HL-60 (cell line): Measurements from ENCODE around the gene NRXN2.

Source experiments
- DNase-seq, 2 experiments: peaks; one replicate each; pipeline ENCODE4 v3.0.0-alpha.2; 2010 to 2020; ENCODE audit warnings: low read depth in 1 of 2, low spot score in 1 of 2
- H3K27ac ChIP-seq: fragments of 250-450 bp; sonication (Bioruptor Pico); replicated peaks from 2 replicates; pipeline ENCODE4 v1.5.1; 2020; ENCODE audit warnings: mild to moderate bottlenecking, moderate library complexity
- H3K27me3 ChIP-seq: fragments of 250-450 bp; sonication (Bioruptor Pico); 2 replicates; pipeline ENCODE4 v1.5.1; 2021; ENCODE audit warnings: mild to moderate bottlenecking, moderate library complexity; ENCODE audit not compliant: insufficient read depth, poor library complexity, severe bottlenecking
- H3K4me3 ChIP-seq: replicated peaks from 2 replicates; pipeline ENCODE4 v1.5.1; 2011; ENCODE audit warnings: mild to moderate bottlenecking, control low read depth, low read length; ENCODE audit not compliant: insufficient read depth
- GABPA ChIP-seq: IDR thresholded peaks from 2 replicates; pipeline ENCODE4 v1.6.1; 2012; ENCODE audit warnings: low read depth
- POLR2AphosphoS5 ChIP-seq: IDR thresholded peaks from 2 replicates; pipeline ENCODE4 v1.6.1; 2012; ENCODE audit warnings: low read depth
- SPI1 ChIP-seq: IDR thresholded peaks from 2 replicates; pipeline ENCODE4 v1.6.1; 2012; ENCODE audit warnings: low read depth, mild to moderate bottlenecking, borderline replicate concordance
- TF ChIP-seq, protein P1 (sequence below): IDR thresholded peaks from one replicate; pipeline ENCODE4 v1.5.1; 2011; ENCODE audit warnings: low read length, control low read depth, inconsistent platforms; ENCODE audit not compliant: insufficient read depth
- TF ChIP-seq, protein P2 (sequence below): IDR thresholded peaks from 2 replicates; pipeline ENCODE4 v1.6.1; 2012; ENCODE audit warnings: low read depth; ENCODE audit not compliant: insufficient replicate concordance

Gene NRXN2

DNA sequence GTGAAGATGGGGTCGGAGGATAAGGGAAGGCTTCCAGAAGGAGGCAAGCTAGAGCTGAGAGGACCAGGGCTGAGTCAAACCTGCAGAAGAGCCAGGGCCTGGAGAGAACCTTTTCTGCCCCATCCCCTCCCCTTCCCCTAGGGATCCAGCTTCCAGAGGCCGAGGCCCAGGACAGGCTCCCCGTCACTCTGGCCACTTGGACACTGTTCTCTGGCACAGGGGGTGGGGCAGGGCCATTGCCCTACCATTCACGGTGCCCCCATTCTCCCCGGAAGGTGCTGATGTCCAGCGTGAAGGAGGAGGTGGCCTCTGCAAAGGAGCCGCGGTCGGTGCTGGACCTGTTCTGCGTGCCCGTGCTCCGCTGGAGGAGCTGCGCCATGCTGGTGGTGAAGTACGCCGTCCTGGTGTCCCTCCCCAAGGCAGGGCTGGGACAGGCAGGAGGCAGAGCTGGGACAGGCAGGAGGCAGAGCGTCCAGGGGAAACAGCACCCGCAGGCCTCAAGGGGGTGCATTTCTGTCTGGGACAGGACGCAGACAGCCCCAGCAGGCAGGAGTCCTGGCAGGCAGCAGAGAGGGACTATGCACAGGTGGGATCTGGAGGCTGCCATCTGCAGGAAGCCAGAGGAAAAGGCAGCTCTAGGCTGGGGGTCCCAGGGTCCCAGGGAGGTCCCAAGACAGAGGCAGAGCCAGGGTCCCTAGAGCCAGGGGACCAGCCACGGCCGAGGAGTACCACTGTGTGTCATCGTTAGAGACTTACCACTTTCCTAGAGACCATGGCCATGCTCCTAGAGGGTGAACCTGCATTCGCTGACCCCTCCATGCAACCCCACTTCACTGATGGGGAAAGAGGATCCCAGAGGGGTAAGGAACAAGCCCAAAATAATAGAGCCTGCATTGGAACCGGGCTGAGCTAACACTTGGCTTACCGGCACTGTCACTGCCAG is 157.8 kb downstream of the NRXN2 start:
- DNase-seq = no peak
- TF ChIP-seq SPI1 = no peak
- TF ChIP-seq, protein P1, sequence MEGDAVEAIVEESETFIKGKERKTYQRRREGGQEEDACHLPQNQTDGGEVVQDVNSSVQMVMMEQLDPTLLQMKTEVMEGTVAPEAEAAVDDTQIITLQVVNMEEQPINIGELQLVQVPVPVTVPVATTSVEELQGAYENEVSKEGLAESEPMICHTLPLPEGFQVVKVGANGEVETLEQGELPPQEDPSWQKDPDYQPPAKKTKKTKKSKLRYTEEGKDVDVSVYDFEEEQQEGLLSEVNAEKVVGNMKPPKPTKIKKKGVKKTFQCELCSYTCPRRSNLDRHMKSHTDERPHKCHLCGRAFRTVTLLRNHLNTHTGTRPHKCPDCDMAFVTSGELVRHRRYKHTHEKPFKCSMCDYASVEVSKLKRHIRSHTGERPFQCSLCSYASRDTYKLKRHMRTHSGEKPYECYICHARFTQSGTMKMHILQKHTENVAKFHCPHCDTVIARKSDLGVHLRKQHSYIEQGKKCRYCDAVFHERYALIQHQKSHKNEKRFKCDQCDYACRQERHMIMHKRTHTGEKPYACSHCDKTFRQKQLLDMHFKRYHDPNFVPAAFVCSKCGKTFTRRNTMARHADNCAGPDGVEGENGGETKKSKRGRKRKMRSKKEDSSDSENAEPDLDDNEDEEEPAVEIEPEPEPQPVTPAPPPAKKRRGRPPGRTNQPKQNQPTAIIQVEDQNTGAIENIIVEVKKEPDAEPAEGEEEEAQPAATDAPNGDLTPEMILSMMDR = no peak
- TF ChIP-seq POLR2AphosphoS5 = no peak
- TF ChIP-seq GABPA = no peak
- TF ChIP-seq, protein P2, sequence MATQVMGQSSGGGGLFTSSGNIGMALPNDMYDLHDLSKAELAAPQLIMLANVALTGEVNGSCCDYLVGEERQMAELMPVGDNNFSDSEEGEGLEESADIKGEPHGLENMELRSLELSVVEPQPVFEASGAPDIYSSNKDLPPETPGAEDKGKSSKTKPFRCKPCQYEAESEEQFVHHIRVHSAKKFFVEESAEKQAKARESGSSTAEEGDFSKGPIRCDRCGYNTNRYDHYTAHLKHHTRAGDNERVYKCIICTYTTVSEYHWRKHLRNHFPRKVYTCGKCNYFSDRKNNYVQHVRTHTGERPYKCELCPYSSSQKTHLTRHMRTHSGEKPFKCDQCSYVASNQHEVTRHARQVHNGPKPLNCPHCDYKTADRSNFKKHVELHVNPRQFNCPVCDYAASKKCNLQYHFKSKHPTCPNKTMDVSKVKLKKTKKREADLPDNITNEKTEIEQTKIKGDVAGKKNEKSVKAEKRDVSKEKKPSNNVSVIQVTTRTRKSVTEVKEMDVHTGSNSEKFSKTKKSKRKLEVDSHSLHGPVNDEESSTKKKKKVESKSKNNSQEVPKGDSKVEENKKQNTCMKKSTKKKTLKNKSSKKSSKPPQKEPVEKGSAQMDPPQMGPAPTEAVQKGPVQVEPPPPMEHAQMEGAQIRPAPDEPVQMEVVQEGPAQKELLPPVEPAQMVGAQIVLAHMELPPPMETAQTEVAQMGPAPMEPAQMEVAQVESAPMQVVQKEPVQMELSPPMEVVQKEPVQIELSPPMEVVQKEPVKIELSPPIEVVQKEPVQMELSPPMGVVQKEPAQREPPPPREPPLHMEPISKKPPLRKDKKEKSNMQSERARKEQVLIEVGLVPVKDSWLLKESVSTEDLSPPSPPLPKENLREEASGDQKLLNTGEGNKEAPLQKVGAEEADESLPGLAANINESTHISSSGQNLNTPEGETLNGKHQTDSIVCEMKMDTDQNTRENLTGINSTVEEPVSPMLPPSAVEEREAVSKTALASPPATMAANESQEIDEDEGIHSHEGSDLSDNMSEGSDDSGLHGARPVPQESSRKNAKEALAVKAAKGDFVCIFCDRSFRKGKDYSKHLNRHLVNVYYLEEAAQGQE = no peak
- no peaks in the 10 kb centered on the region for H3K27me3 ChIP-seq
- H3K27ac ChIP-seq = no peak overlapping the region
- H3K4me3 ChIP-seq = no peak overlapping the region

DNA sequence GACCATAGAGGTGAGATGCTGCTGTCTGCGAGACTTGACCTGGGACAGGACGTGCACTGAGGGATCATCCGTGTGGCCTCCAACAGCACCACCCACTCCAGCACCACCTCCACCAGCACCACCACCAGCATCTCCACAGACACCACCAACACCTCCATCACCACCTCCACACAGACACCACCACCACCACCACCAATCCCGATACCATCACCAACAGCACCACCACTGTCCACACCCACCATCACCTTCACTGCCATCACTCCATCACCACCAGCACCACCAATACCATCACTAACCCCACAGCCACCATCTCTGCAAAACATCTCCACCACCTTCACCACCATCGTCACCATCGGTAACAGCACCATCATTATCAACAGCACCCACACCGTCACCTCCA is 158.6 kb downstream of the NRXN2 start:
- DNase-seq = no peak
- TF ChIP-seq, protein P2 = no peak
- TF ChIP-seq POLR2AphosphoS5 = no peak
- TF ChIP-seq, protein P1 = no peak
- Histone ChIP-seq H3K27ac (no peak overlapping the region), H3K4me3 (no peak overlapping the region), H3K27me3 (no peaks in the 10 kb centered on the region)

DNA sequence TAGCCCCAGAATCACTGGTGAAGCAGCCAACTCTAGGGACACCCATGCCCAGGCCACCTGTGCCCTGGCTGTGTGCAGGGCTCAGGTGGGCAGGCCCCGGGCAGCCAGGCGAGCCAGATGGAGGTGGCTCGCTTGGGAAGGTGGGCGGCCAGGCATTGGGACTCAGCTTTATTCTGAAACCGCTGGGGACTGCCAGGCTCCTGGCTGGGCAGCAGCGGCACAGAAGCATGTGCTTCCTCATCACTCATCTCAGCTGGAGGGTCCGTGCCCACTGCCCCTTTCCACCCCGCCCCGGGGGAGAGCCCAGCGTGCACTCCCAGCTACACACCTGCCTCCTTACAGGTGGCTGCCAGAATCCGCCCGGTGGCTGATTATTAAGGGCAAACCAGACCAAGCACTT is 159.0 kb downstream of the NRXN2 start:
- no peaks in the 10 kb centered on the region for H3K27me3 ChIP-seq
- no peak overlapping the region for H3K27ac ChIP-seq
- no peak for DNase-seq
- H3K4me3 ChIP-seq = no peak overlapping the region
- TF ChIP-seq GABPA (no peak), POLR2AphosphoS5 (no peak), SPI1 (no peak)
- TF ChIP-seq, protein P1 = no peak
- TF ChIP-seq, protein P2 = no peak
